ENCODE measurements around the gene FYCO1.

FYCO1 gene

DNA sequence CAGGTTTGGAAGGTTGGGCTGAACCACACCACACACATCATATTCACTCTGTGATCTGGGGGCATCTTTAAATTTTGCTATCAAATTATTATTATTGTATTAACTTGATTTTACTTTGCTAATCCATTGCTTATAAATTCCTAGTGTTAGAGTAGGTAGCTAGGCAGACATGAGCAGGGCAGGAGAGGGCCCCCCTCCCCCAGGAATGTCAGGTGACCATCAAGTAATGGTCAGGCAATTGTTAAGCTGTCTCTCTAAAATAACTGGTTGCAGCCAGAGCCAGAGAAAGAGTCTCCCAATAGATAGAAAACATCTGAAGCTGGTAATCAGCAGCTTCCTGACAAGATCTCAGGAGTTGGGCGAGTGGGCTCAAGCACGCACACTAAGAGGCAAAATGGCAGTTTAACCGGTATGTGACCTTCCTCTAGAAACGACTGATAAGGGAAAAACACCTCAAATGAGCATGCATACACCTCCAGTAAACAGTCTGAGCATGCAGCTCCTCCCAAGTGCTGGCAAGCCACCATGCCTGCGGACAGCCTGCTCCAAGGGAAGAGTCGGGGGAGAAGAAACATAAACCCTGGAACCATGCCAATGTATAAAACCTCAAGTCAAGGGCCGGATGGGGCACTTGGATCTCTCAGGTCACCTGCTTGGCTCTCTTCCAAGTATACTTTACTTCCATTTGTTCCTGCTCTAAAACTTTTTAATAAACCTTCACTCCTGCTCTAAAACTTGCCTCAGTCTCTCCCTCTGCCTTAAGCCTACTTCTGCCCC, 55.4 kb downstream of the FYCO1 start:
- H3K27ac ChIP-seq (ENCODE audit: low read depth, low read length): no peak overlapping the region
- no peak overlapping the region for H3K4me3 ChIP-seq (ENCODE audit: low read depth, low read length)
- H3K27me3 ChIP-seq (ENCODE audit: control insufficient read depth, insufficient read depth, low read length): no peaks in the 10 kb centered on the region
- peaks cover 26% of the 10 kb centered on the region for H3K36me3 ChIP-seq (ENCODE audit: control insufficient read depth, insufficient read depth, low read length)
- H3K9me3 ChIP-seq (ENCODE audit: control insufficient read depth, insufficient read depth, low read depth, low read length): no peaks in the 10 kb centered on the region
- H3K9ac ChIP-seq (ENCODE audit: low read length): no peak overlapping the region
- peaks cover 14% of the 10 kb centered on the region; the same call in 1 of the 2 replicates for H3K4me1 ChIP-seq (ENCODE audit: control insufficient read depth, insufficient read depth, low read length)

DNA sequence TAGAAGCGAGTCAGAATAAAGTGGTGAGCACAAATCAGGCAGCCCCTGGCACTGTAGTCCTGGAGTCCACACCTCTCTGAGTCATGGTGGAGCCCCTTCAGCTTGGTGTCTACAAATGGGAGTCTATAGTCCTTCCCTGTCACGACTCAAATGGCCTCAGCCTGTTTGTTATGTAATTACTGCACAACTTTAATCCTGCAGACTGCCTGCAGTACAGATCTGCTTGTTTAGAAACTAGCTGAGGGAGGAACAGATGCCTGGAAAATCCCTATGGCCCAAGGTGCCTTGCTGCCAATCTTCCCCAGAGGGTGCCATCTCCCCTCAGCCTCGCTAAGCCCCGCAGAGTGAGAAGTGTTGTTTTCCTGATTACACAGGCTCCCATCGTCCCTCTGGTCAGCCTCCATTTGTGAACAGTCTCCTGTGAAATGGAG, 56.3 kb downstream of the FYCO1 start:
- no peaks in the 10 kb centered on the region for H3K9me3 ChIP-seq (ENCODE audit: control insufficient read depth, insufficient read depth, low read depth, low read length)
- H3K36me3 ChIP-seq (ENCODE audit: control insufficient read depth, insufficient read depth, low read length): peaks cover 32% of the 10 kb centered on the region
- H3K27ac ChIP-seq (ENCODE audit: low read depth, low read length): no peak overlapping the region
- no peak overlapping the region for H3K9ac ChIP-seq (ENCODE audit: low read length)
- H3K4me1 ChIP-seq (ENCODE audit: control insufficient read depth, insufficient read depth, low read length): peaks cover 14% of the 10 kb centered on the region; the same call in 1 of the 2 replicates
- H3K4me3 ChIP-seq (ENCODE audit: low read depth, low read length): no peak overlapping the region
- no peaks in the 10 kb centered on the region for H3K27me3 ChIP-seq (ENCODE audit: control insufficient read depth, insufficient read depth, low read length)

DNA sequence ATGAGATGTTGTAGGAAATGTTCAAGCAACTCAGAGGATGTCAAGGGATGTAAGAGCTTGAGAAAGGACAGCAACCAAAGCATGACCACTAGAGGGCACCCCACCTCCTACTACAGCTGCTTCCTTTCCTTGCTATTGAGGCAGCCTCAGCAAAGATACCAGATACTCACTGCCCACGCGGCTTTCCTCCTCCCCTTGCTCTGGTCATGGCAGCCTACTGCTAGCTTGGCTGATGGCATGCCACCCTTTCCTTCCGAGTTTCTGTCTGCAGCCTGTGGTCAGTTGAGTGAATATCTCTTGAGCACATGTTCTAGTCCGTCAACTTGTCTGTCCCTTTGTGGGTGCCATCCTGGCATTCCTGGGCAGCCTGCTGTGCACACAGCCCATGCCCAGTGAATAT, 56.8 kb downstream of the FYCO1 start:
- Histone ChIP-seq H3K27me3 (ENCODE audit: control insufficient read depth, insufficient read depth, low read length) (no peaks in the 10 kb centered on the region), H3K36me3 (ENCODE audit: control insufficient read depth, insufficient read depth, low read length) (peaks cover 32% of the 10 kb centered on the region), H3K9me3 (ENCODE audit: control insufficient read depth, insufficient read depth, low read depth, low read length) (no peaks in the 10 kb centered on the region), H3K9ac (ENCODE audit: low read length) (no peak overlapping the region), H3K4me1 (ENCODE audit: control insufficient read depth, insufficient read depth, low read length) (peaks cover 14% of the 10 kb centered on the region; the same call in 1 of the 2 replicates), H3K27ac (ENCODE audit: low read depth, low read length) (no peak overlapping the region), H3K4me3 (ENCODE audit: low read depth, low read length) (no peak overlapping the region)

DNA sequence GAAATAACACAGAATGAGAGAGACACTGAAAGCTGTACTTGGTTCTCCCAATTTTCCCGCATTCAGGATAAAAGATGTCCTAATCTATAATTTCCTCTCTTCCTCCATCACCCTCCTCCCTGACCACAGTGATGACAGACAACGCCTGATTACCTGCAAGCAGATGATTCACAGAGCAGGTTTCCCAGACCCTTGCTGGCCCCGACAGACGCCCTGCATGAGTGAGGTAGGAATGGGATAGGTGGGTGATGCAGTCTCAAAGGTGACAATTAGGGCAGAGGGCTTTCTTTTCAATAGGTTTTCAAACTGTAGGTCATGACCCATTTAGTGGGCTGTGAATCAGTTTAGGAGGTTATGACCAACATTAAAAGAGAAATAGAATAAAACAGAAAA, 57.6 kb downstream of the FYCO1 start:
- Histone ChIP-seq H3K27ac (ENCODE audit: low read depth, low read length) (no peak overlapping the region), H3K9me3 (ENCODE audit: control insufficient read depth, insufficient read depth, low read depth, low read length) (no peaks in the 10 kb centered on the region), H3K9ac (ENCODE audit: low read length) (no peak overlapping the region), H3K36me3 (ENCODE audit: control insufficient read depth, insufficient read depth, low read length) (peaks cover 39% of the 10 kb centered on the region), H3K27me3 (ENCODE audit: control insufficient read depth, insufficient read depth, low read length) (no peaks in the 10 kb centered on the region), H3K4me3 (ENCODE audit: low read depth, low read length) (no peak overlapping the region), H3K4me1 (ENCODE audit: control insufficient read depth, insufficient read depth, low read length) (peaks cover 14% of the 10 kb centered on the region; the same call in 1 of the 2 replicates)

DNA sequence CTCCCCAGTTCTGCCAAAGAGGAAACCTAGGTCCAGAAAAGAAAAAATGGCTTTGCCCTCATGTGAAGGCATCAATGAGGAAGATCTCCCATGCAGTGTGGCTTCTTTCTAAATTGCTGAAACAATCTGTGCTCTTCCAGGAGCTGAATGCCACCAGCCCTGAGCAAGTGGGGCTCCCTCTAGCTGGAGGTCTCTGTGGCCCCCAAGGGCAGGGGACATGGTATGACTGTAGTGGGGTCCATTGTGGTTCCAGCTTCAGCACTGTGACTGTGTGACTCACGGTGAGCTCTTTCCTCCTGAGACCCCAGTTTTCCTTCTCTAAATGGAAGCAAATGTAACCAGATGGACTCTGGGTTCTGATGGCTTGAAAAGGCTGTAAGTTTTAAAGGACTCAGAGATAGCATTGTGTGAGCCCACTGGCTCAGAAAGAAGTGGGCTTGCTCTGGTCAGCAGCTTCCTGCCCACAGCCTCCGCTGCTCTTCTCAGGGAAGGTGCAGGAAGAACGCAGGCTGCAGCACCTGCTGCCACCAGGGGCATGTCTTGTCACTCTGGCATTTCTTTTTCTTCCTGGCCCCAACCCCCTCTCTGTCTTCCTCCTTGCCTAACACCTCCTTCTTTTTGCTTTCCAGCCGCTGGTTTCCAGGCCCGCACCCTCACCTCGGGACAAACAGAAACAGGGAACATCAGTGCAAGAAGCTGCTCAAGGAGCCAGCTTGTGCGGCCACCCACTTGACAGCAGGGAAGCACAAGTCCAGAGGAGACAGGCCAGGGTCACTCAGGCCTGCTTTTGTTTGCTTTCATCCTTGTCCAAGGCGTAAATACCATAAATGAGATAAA, 58.2 kb downstream of the FYCO1 start:
- no peak overlapping the region for H3K9ac ChIP-seq (ENCODE audit: low read length)
- peaks cover 14% of the 10 kb centered on the region; the same call in 1 of the 2 replicates for H3K4me1 ChIP-seq (ENCODE audit: control insufficient read depth, insufficient read depth, low read length)
- no peak overlapping the region for H3K4me3 ChIP-seq (ENCODE audit: low read depth, low read length)
- no peaks in the 10 kb centered on the region for H3K27me3 ChIP-seq (ENCODE audit: control insufficient read depth, insufficient read depth, low read length)
- no peaks in the 10 kb centered on the region for H3K9me3 ChIP-seq (ENCODE audit: control insufficient read depth, insufficient read depth, low read depth, low read length)
- no peak overlapping the region for H3K27ac ChIP-seq (ENCODE audit: low read depth, low read length)
- peaks cover 45% of the 10 kb centered on the region for H3K36me3 ChIP-seq (ENCODE audit: control insufficient read depth, insufficient read depth, low read length)

DNA sequence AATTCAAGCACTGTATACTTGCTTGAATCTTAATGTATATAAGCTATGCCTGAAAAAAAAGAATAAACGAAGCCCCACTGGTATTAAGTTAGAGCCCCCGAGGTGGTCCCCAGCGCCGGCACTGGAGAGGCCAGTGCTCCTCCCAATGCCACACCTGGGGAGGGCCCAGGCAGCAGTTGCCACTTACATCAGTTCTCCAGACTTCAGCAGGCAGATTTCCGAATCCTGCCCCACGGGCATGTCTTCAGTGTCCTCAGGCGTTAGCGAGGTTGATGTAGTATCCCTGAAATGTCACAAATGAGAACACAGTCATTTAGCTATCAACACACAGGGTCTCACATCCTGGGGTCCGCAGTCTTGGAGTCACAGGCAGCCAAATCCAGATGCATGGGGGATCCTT, 59.4 kb downstream of the FYCO1 start:
- H3K27me3 ChIP-seq (ENCODE audit: control insufficient read depth, insufficient read depth, low read length): no peaks in the 10 kb centered on the region
- peaks cover 56% of the 10 kb centered on the region for H3K36me3 ChIP-seq (ENCODE audit: control insufficient read depth, insufficient read depth, low read length)
- peaks cover 14% of the 10 kb centered on the region; the same call in 1 of the 2 replicates for H3K4me1 ChIP-seq (ENCODE audit: control insufficient read depth, insufficient read depth, low read length)
- H3K9me3 ChIP-seq (ENCODE audit: control insufficient read depth, insufficient read depth, low read depth, low read length): no peaks in the 10 kb centered on the region
- H3K9ac ChIP-seq (ENCODE audit: low read length): no peak overlapping the region
- H3K27ac ChIP-seq (ENCODE audit: low read depth, low read length): no peak overlapping the region
- H3K4me3 ChIP-seq (ENCODE audit: low read depth, low read length): no peak overlapping the region

DNA sequence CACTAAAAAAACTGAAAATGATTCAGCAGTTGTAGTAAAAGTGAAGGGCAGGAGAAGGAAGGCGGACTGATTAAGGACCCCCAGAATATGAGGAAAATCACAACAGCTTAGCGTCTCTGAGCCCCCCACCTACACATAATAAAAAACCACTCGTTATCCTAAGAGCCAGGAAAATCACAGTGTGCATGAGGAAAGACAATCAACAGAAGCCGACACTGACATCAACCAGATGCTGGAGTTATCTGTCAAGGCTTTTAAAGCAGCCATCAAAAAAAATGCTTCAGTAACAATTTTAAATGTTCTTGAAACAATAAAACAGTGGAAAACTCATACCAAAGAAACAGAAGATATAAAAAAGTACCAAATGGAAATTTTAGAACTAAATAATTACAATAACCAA, 62.0 kb downstream of the FYCO1 start:
- Histone ChIP-seq H3K9ac (ENCODE audit: low read length) (no peak overlapping the region), H3K36me3 (ENCODE audit: control insufficient read depth, insufficient read depth, low read length) (peaks cover 78% of the 10 kb centered on the region), H3K9me3 (ENCODE audit: control insufficient read depth, insufficient read depth, low read depth, low read length) (no peaks in the 10 kb centered on the region), H3K4me1 (ENCODE audit: control insufficient read depth, insufficient read depth, low read length) (no peaks in the 10 kb centered on the region), H3K4me3 (ENCODE audit: low read depth, low read length) (no peak overlapping the region), H3K27ac (ENCODE audit: low read depth, low read length) (no peak overlapping the region), H3K27me3 (ENCODE audit: control insufficient read depth, insufficient read depth, low read length) (no peaks in the 10 kb centered on the region)

DNA sequence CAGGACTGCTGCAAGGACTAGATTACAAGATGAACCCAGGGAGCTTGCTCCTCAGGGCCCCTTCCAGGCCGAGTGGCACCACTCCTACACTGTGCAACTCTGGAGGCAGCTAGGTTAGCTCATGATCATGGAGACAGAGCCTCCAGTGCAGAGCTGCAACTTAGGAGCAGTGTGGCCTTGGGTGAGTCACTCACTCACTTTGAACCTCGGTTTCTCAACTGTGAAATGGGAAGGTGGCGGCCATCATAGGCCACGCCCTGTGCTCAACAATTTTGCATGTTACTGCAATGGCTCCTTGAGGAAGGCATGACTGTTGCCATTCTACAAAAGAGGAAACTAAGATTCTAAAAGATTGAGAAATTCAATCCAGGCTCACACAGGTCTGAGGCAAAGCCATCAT, 63.5 kb downstream of the FYCO1 start:
- Histone ChIP-seq H3K27me3 (ENCODE audit: control insufficient read depth, insufficient read depth, low read length) (no peaks in the 10 kb centered on the region), H3K36me3 (ENCODE audit: control insufficient read depth, insufficient read depth, low read length) (peaks cover 85% of the 10 kb centered on the region), H3K4me1 (ENCODE audit: control insufficient read depth, insufficient read depth, low read length) (no peaks in the 10 kb centered on the region), H3K27ac (ENCODE audit: low read depth, low read length) (no peak overlapping the region), H3K4me3 (ENCODE audit: low read depth, low read length) (no peak overlapping the region), H3K9me3 (ENCODE audit: control insufficient read depth, insufficient read depth, low read depth, low read length) (no peaks in the 10 kb centered on the region), H3K9ac (ENCODE audit: low read length) (no peak overlapping the region)

DNA sequence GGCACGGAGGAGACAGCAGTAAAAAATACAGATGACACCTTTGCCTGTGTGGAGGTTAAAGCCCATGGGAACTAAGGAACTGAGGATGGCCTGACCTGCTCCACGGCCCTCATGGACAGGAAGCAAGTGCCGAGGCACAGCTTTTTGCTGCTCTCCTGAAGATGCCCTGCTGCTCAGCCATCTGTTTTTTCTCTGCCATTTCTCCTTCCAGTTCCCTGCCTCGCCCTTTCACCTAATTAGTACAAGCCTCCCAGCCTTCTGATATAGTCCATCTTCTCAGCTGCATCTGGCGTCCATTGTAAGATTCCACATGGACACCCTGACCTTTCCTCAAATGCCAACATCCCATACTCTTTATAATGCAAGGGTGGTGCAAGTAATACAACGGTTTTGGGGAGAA, 64.1 kb downstream of the FYCO1 start:
- Histone ChIP-seq H3K4me3 (ENCODE audit: low read depth, low read length) (no peak overlapping the region), H3K9me3 (ENCODE audit: control insufficient read depth, insufficient read depth, low read depth, low read length) (no peaks in the 10 kb centered on the region), H3K36me3 (ENCODE audit: control insufficient read depth, insufficient read depth, low read length) (peaks cover 80% of the 10 kb centered on the region), H3K27me3 (ENCODE audit: control insufficient read depth, insufficient read depth, low read length) (no peaks in the 10 kb centered on the region), H3K4me1 (ENCODE audit: control insufficient read depth, insufficient read depth, low read length) (no peaks in the 10 kb centered on the region), H3K9ac (ENCODE audit: low read length) (no peak overlapping the region), H3K27ac (ENCODE audit: low read depth, low read length) (no peak overlapping the region)

DNA sequence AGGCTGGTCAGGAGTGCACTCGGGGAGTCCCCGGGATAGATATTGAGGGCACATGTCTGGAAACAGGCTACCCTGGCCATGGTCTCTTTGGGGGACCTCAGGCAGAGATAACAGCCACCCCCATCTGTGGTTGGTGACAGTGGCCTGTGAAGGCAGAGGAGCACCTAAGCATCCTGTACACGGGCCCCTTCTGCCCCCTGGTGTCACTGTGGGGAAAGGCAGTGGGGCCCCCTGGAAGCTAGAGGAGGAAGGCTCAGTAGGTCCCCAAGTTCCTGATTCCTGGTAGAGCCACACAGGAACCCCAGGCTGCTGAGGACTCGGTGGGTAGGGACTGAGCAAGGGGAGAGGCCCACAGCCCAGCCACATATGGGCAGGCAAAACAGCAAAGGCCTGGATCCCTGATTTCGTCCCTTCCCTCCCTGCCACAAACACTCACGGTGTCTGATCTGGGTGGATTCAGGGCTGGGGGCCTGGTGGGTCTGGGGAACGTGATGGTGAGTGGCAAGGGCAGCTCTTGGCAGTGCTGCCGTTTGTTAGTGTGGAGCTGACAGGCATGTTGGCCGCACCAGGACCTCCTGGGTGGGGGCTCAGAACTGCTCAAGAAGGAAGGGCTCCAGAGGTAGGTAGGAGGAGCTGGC, 66.5 kb downstream of the FYCO1 start:
- Histone ChIP-seq H3K9ac (ENCODE audit: low read length) (no peak overlapping the region), H3K4me1 (ENCODE audit: control insufficient read depth, insufficient read depth, low read length) (no peaks in the 10 kb centered on the region), H3K27ac (ENCODE audit: low read depth, low read length) (no peak overlapping the region), H3K36me3 (ENCODE audit: control insufficient read depth, insufficient read depth, low read length) (peaks cover 66% of the 10 kb centered on the region), H3K4me3 (ENCODE audit: low read depth, low read length) (no peak overlapping the region), H3K27me3 (ENCODE audit: control insufficient read depth, insufficient read depth, low read length) (no peaks in the 10 kb centered on the region), H3K9me3 (ENCODE audit: control insufficient read depth, insufficient read depth, low read depth, low read length) (no peaks in the 10 kb centered on the region)

DNA sequence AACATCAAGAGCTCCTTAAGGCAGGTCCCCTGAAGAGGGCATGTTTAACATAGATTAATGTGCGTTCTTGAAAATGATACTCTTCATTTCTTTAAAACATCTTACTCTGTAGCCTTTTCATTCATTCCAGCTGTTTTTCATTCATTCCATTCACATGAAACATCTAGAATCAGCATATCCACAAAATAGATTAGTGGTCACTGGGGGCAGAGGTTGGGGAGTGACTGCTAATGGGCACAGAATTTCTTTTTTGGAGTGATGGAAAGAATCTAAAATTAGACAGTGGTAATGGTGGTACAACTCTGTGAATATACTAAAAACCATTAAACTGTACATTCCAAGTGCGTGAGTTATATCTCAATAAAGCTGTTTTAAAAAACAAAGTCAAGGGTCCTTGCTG, 67.7 kb downstream of the FYCO1 start:
- Histone ChIP-seq H3K4me1 (ENCODE audit: control insufficient read depth, insufficient read depth, low read length) (no peaks in the 10 kb centered on the region), H3K36me3 (ENCODE audit: control insufficient read depth, insufficient read depth, low read length) (peaks cover 70% of the 10 kb centered on the region), H3K9me3 (ENCODE audit: control insufficient read depth, insufficient read depth, low read depth, low read length) (no peaks in the 10 kb centered on the region), H3K9ac (ENCODE audit: low read length) (no peak overlapping the region), H3K27me3 (ENCODE audit: control insufficient read depth, insufficient read depth, low read length) (no peaks in the 10 kb centered on the region), H3K4me3 (ENCODE audit: low read depth, low read length) (no peak overlapping the region), H3K27ac (ENCODE audit: low read depth, low read length) (no peak overlapping the region)

Data from HUES6 (cell line).